NT2/D1 (cell line): Measurements from ENCODE around the gene LMO3.

Experiments
- SUZ12 ChIP-seq: IDR thresholded peaks from 2 replicates; pipeline ENCODE4 v1.6.1; 2011; ENCODE audit not compliant: insufficient read length, insufficient read depth; ENCODE audit errors: extremely low read depth
- YY1 ChIP-seq: IDR thresholded peaks from 2 replicates; pipeline ENCODE4 v1.6.1; 2011; ENCODE audit not compliant: insufficient read length, insufficient read depth

DNA sequence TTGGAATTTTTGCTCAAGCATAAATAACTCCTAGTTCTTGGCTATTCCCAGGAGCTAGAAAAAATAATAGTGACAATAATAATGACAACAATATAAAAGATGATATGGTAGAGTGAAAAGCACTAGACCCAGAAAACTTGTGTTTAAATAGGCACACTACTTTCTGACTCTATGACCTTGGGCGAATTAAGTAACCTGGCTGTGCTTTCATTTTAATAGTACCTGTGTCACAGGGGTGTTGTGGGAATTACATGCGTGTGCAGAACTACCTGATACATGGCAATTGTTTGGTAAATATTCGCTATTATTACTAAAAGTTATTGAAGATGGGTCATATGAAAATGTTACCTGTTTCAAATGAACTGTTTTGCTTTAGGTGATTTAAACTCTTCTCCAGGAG lies 60.1 kb downstream of the LMO3 start:
- no peak for TF ChIP-seq SUZ12
- no peak for TF ChIP-seq YY1
